GM12878 (cell line): ENCODE measurements around the gene ADGRG4. TPM values are rescaled to one million over a fixed set of nuclear protein-coding genes. Genes with fewer than 3 reads are reported as not detected.

ENCODE experiments used
- ATAC-seq: fragments of 200-7000 bp; cut with Tn5 transposase; 3 replicates; pipeline ENCODE4 v1.9.1; 2020; ENCODE audit warnings: mild to moderate bottlenecking, moderate library complexity
- BruUV-seq: library from RNA; stranded (reverse); fragments of 400-500 nt; replicated peaks from 2 replicates; lab custom pipeline; 2021; lab: Mats Ljungman, UMichigan
- CTCF ChIA-PET: fragments of 300-600 bp; sonication (Branson Sonifier 250); formaldehyde crosslinking; extraction: SDS; loops from one replicate; lab custom pipeline; 2021; ENCODE audit warnings: inconsistent platforms; lab: Yijun Ruan, JAX
- POLR2A ChIA-PET: fragments of 350-600 bp; formaldehyde crosslinking; extraction: SDS; loops from one replicate; lab custom pipeline; 2021; ENCODE audit warnings: inconsistent platforms; lab: Charles Lee
- RAD21 ChIA-PET: fragments of 300-600 bp; sonication (Branson Sonifier 250); formaldehyde crosslinking; loops from one replicate; lab custom pipeline; 2023; ENCODE audit warnings: antibody characterized with exemption; ENCODE audit not compliant: unreplicated experiment; lab: Charles Lee
- SMC1A ChIA-PET: fragments of 300-600 bp; sonication (Branson Sonifier 250); formaldehyde crosslinking; loops from one replicate; lab custom pipeline; 2023; ENCODE audit not compliant: unreplicated experiment, uncharacterized antibody; lab: Charles Lee
- DNase-seq: peaks from one replicate; pipeline ENCODE4 v3.0.0-alpha.2; 2011; ENCODE audit warnings: low read depth, low spot score
- FAIRE-seq: peaks from 3 replicates; lab custom pipeline; 2011; peaks lifted over from hg19 to GRCh38; lab: Jason Lieb, UNC
- H2AFZ ChIP-seq: 2 replicates; pipeline ENCODE4 v1.6.0; 2011; ENCODE audit warnings: low read depth, low read length, control low read depth; ENCODE audit not compliant: control insufficient read depth
- H3K27ac ChIP-seq: 2 replicates; pipeline ENCODE4 v1.5.1; 2011; ENCODE audit warnings: control low read depth; ENCODE audit not compliant: control insufficient read depth, insufficient read depth
- H3K27me3 ChIP-seq, 2 experiments: replicated peaks in 1 of 2; 2 replicates each; pipeline versions ENCODE4 v1.6.0 to v1.6.1; 2011; ENCODE audit warnings: low read length in 1 of 2; ENCODE audit not compliant: control insufficient read depth in 2 of 2, insufficient read depth in 2 of 2
- H3K36me3 ChIP-seq, 2 experiments: 2 replicates each; pipeline ENCODE4 v1.5.1; 2011; ENCODE audit warnings: low read length in 1 of 2; ENCODE audit not compliant: control insufficient read depth in 2 of 2, insufficient read depth in 2 of 2
- H3K4me1 ChIP-seq: 2 replicates; pipeline ENCODE4 v1.6.1; 2011; ENCODE audit warnings: mild to moderate bottlenecking, low read length, moderate library complexity, mixed read lengths; ENCODE audit not compliant: control insufficient read depth, insufficient read depth
- H3K4me2 ChIP-seq: 2 replicates; pipeline ENCODE4 v1.6.0; 2011; ENCODE audit warnings: control low read depth; ENCODE audit not compliant: control insufficient read depth, insufficient read depth
- H3K4me3 ChIP-seq: fragments of 200-600 bp; sonication (generic); 2 replicates; pipeline ENCODE4 v1.5.1; 2016
- H3K79me2 ChIP-seq: 2 replicates; pipeline ENCODE4 v1.6.0; 2011; ENCODE audit warnings: low read length; ENCODE audit not compliant: control insufficient read depth, insufficient read depth
- H3K9ac ChIP-seq: 2 replicates; pipeline ENCODE4 v1.8.0; 2011; ENCODE audit warnings: low read length, control low read depth, mixed read lengths; ENCODE audit not compliant: control insufficient read depth, insufficient read depth
- H3K9me3 ChIP-seq: replicated peaks from 3 replicates; pipeline ENCODE4 v1.5.1; 2011; ENCODE audit warnings: mild to moderate bottlenecking, low read length; ENCODE audit not compliant: control insufficient read depth, insufficient read depth
- H4K20me1 ChIP-seq: 2 replicates; pipeline ENCODE4 v1.6.0; 2011; ENCODE audit not compliant: control insufficient read depth, insufficient read depth
- EED ChIP-seq: sonication (generic); IDR thresholded peaks from 2 replicates; pipeline ENCODE4 v1.6.1; 2016; ENCODE audit warnings: antibody characterized with exemption, low read depth
- MTA2 ChIP-seq: fragments of 450-650 bp; IDR thresholded peaks from 2 replicates; pipeline ENCODE4 v1.6.1; 2016; ENCODE audit warnings: low read depth, mild to moderate bottlenecking, moderate library complexity
- STAT3 ChIP-seq: IDR thresholded peaks from 2 replicates; pipeline ENCODE4 v1.6.1; 2011; ENCODE audit warnings: low read depth, low read length, improper control_type of control experiment
- ZNF217 ChIP-seq: fragments of 450-650 bp; IDR thresholded peaks from 2 replicates; pipeline ENCODE4 v1.6.1; 2017; ENCODE audit warnings: antibody characterized with exemption, mild to moderate bottlenecking
- ZZZ3 ChIP-seq: IDR thresholded peaks from 2 replicates; pipeline ENCODE4 v1.6.1; 2011; ENCODE audit warnings: low read depth; ENCODE audit not compliant: control insufficient read depth, insufficient read length
- WGBS: methylation state at CpG from one replicate; pipeline ENCODE4 v1.1.6; 2016; ENCODE audit warnings: low lambda C conversion rate; ENCODE audit not compliant: insufficient replicate concordance, insufficient coverage; ENCODE audit errors: missing lambda C conversion rate; 5-methylcytosine and 5-hydroxymethylcytosine counted together
- in situ Hi-C: fragments of 300-500 bp; cut with MboI; formaldehyde crosslinking; loops from 9 replicates; pipeline ENCODE4 v1.14.3; 2018; ENCODE audit warnings: mixed read lengths
- intact Hi-C: fragments of 100-400 bp; cut with micrococcal nuclease; formaldehyde crosslinking; loops from one replicate; pipeline ENCODE4 v1.14.2; 2022; ENCODE audit not compliant: unreplicated experiment
- polyA plus RNA-seq, 11 experiments: library from polyadenylated mRNA; depleted of rRNA in 4 of 11; unstranded in 6 of 11; stranded (reverse) in 5 of 11; fragments of >200 nt; fragmentation: Nextera tagmentation in 4 of 11; fragmentation: Illumina TruSeq in 1 of 11; extraction: Ambion mirVana in 4 of 11; extraction: Trizol in 1 of 11; gene quantifications; 1 replicate in 1 of 11; 2 replicates in 10 of 11; pipeline versions ENCODE4 v1.2.1 to v1.2.3, GENCODE V29; 2011 to 2016; ENCODE audit warnings: inconsistent platforms in 2 of 11, missing spikeins in 2 of 11, low read depth in 1 of 11
- total RNA-seq, 4 experiments: library from RNA; depleted of rRNA in 3 of 4; stranded (reverse); fragments of >200 nt in 3 of 4; fragmentation: Illumina TruSeq in 1 of 4; extraction: Trizol in 1 of 4; gene quantifications; 2 replicates each; pipeline versions ENCODE4 v1.2.1 to v1.2.3, GENCODE V29; 2013 to 2021
- TF ChIP-seq, protein P1 (sequence below): fragments of 450-650 bp; IDR thresholded peaks from 2 replicates; pipeline ENCODE4 v1.6.1; 2017; ENCODE audit warnings: antibody characterized with exemption, mild to moderate bottlenecking, moderate library complexity
- TF ChIP-seq, protein P2 (sequence below): fragments of 450-650 bp; IDR thresholded peaks from 2 replicates; pipeline ENCODE4 v1.6.1; 2017; ENCODE audit warnings: mild to moderate bottlenecking, low read depth, inconsistent platforms; ENCODE audit not compliant: poor library complexity, severe bottlenecking
- TF ChIP-seq, protein P3 (sequence below): fragments of 150-350 bp; IDR thresholded peaks from 2 replicates; pipeline ENCODE4 v1.6.1; 2016; ENCODE audit warnings: low read depth, low read length
- TF ChIP-seq, protein P4 (sequence below): IDR thresholded peaks from 2 replicates; pipeline ENCODE4 v1.6.1; 2011; ENCODE audit warnings: borderline replicate concordance, low read depth, mild to moderate bottlenecking, moderate library complexity, low read length; ENCODE audit not compliant: insufficient read depth, poor library complexity, severe bottlenecking
- TF ChIP-seq, protein P5 (sequence below): fragments of 150-350 bp; IDR thresholded peaks from 2 replicates; pipeline ENCODE4 v1.6.1; 2014; ENCODE audit warnings: mild to moderate bottlenecking, low read depth, low read length
- TF ChIP-seq, protein P6 (sequence below): fragments of 450-650 bp; IDR thresholded peaks from 2 replicates; pipeline ENCODE4 v1.6.1; 2016; ENCODE audit warnings: mild to moderate bottlenecking

ADGRG4 gene
- total and polyA plus RNA-seq, 10 of the 15 experiments (the other 5 are each of a cell fraction or from before 2014, with no cell fraction given): not detected

DNA sequence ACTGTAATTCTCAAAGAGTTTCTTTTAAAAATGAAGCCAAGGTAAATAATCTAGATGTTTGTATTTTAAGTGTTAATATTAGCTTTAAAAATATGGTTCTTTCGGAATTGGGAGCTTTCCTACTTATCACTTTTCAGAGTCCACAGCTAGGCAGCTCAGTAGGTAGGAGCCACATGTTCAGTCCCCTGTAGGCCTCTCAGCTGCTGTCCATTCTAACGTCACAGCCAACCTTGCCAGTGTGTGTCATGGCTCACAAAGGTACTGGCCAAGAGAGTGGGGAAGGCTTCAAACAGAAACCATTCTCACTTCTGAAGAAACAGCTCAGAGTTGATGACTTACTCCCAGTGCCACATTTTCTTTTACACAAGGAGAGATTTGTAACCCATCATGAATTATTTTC lies 137.0 kb downstream of the ADGRG4 start:
- Histone ChIP-seq H3K27ac (no peak overlapping the region), H3K4me3 (no peak overlapping the region), H3K27me3 (no peaks in the 10 kb centered on the region), H3K36me3 (no peaks in the 10 kb centered on the region), H3K9ac (no peak overlapping the region), H3K79me2 (no peaks in the 10 kb centered on the region), H3K4me2 (no peak overlapping the region), H2AFZ (no peak overlapping the region), H3K4me1 (no peaks in the 10 kb centered on the region), H3K9me3 (no peaks in the 10 kb centered on the region), H4K20me1 (no peaks in the 10 kb centered on the region)
- no peak for FAIRE-seq
- WGBS: 21% methylated on average over 2 of the region's 2 CpGs
- SMC1A ChIA-PET: interaction anchor here (1.1 kb wide), 1 partner anchor 18 kb away, joined by 3 read pairs; no protein-coding TSS in a partner anchor
- POLR2A ChIA-PET: no interaction called here
- CTCF ChIA-PET: no interaction called here
- intact Hi-C loops (no loop called here), in situ Hi-C loops (no loop called here)
- RAD21 ChIA-PET: interaction anchor here (1.1 kb wide), 1 partner anchor 17 kb away, joined by 5 read pairs; no protein-coding TSS in a partner anchor
- no peak for ATAC-seq
- DNase-seq: no peak
- BruUV-seq: no TSS peak
- TF ChIP-seq, protein P1, sequence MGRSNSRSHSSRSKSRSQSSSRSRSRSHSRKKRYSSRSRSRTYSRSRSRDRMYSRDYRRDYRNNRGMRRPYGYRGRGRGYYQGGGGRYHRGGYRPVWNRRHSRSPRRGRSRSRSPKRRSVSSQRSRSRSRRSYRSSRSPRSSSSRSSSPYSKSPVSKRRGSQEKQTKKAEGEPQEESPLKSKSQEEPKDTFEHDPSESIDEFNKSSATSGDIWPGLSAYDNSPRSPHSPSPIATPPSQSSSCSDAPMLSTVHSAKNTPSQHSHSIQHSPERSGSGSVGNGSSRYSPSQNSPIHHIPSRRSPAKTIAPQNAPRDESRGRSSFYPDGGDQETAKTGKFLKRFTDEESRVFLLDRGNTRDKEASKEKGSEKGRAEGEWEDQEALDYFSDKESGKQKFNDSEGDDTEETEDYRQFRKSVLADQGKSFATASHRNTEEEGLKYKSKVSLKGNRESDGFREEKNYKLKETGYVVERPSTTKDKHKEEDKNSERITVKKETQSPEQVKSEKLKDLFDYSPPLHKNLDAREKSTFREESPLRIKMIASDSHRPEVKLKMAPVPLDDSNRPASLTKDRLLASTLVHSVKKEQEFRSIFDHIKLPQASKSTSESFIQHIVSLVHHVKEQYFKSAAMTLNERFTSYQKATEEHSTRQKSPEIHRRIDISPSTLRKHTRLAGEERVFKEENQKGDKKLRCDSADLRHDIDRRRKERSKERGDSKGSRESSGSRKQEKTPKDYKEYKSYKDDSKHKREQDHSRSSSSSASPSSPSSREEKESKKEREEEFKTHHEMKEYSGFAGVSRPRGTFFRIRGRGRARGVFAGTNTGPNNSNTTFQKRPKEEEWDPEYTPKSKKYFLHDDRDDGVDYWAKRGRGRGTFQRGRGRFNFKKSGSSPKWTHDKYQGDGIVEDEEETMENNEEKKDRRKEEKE: no peak
- TF ChIP-seq MTA2 (no peak), EED (no peak), ZNF217 (no peak), STAT3 (no peak), ZZZ3 (no peak)
- TF ChIP-seq, protein P2, sequence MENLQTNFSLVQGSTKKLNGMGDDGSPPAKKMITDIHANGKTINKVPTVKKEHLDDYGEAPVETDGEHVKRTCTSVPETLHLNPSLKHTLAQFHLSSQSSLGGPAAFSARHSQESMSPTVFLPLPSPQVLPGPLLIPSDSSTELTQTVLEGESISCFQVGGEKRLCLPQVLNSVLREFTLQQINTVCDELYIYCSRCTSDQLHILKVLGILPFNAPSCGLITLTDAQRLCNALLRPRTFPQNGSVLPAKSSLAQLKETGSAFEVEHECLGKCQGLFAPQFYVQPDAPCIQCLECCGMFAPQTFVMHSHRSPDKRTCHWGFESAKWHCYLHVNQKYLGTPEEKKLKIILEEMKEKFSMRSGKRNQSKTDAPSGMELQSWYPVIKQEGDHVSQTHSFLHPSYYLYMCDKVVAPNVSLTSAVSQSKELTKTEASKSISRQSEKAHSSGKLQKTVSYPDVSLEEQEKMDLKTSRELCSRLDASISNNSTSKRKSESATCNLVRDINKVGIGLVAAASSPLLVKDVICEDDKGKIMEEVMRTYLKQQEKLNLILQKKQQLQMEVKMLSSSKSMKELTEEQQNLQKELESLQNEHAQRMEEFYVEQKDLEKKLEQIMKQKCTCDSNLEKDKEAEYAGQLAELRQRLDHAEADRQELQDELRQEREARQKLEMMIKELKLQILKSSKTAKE: no peak
- TF ChIP-seq, protein P3, sequence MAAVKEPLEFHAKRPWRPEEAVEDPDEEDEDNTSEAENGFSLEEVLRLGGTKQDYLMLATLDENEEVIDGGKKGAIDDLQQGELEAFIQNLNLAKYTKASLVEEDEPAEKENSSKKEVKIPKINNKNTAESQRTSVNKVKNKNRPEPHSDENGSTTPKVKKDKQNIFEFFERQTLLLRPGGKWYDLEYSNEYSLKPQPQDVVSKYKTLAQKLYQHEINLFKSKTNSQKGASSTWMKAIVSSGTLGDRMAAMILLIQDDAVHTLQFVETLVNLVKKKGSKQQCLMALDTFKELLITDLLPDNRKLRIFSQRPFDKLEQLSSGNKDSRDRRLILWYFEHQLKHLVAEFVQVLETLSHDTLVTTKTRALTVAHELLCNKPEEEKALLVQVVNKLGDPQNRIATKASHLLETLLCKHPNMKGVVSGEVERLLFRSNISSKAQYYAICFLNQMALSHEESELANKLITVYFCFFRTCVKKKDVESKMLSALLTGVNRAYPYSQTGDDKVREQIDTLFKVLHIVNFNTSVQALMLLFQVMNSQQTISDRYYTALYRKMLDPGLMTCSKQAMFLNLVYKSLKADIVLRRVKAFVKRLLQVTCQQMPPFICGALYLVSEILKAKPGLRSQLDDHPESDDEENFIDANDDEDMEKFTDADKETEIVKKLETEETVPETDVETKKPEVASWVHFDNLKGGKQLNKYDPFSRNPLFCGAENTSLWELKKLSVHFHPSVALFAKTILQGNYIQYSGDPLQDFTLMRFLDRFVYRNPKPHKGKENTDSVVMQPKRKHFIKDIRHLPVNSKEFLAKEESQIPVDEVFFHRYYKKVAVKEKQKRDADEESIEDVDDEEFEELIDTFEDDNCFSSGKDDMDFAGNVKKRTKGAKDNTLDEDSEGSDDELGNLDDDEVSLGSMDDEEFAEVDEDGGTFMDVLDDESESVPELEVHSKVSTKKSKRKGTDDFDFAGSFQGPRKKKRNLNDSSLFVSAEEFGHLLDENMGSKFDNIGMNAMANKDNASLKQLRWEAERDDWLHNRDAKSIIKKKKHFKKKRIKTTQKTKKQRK: no peak
- TF ChIP-seq, protein P4, sequence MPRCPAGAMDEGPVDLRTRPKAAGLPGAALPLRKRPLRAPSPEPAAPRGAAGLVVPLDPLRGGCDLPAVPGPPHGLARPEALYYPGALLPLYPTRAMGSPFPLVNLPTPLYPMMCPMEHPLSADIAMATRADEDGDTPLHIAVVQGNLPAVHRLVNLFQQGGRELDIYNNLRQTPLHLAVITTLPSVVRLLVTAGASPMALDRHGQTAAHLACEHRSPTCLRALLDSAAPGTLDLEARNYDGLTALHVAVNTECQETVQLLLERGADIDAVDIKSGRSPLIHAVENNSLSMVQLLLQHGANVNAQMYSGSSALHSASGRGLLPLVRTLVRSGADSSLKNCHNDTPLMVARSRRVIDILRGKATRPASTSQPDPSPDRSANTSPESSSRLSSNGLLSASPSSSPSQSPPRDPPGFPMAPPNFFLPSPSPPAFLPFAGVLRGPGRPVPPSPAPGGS: no peak
- TF ChIP-seq, protein P5, sequence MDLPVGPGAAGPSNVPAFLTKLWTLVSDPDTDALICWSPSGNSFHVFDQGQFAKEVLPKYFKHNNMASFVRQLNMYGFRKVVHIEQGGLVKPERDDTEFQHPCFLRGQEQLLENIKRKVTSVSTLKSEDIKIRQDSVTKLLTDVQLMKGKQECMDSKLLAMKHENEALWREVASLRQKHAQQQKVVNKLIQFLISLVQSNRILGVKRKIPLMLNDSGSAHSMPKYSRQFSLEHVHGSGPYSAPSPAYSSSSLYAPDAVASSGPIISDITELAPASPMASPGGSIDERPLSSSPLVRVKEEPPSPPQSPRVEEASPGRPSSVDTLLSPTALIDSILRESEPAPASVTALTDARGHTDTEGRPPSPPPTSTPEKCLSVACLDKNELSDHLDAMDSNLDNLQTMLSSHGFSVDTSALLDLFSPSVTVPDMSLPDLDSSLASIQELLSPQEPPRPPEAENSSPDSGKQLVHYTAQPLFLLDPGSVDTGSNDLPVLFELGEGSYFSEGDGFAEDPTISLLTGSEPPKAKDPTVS: no peak
- TF ChIP-seq, protein P6, sequence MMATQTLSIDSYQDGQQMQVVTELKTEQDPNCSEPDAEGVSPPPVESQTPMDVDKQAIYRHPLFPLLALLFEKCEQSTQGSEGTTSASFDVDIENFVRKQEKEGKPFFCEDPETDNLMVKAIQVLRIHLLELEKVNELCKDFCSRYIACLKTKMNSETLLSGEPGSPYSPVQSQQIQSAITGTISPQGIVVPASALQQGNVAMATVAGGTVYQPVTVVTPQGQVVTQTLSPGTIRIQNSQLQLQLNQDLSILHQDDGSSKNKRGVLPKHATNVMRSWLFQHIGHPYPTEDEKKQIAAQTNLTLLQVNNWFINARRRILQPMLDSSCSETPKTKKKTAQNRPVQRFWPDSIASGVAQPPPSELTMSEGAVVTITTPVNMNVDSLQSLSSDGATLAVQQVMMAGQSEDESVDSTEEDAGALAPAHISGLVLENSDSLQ: no peak
